ENCODE measurements around the gene ZBED6. TPM values are rescaled to one million over a fixed set of nuclear protein-coding genes. Genes with fewer than 3 reads are reported as not detected.
"Not testable (repeated sequence)": the region's sequence is repeated elsewhere in the genome, so short reads cannot be mapped to it uniquely, and the experiment has no call there.

Gene ZBED6
- total and polyA plus RNA-seq, 9 of the 15 experiments (the other 6 are each of a cell fraction or from before 2014, with no cell fraction given): 0.21 to 16.6 (median 5.0) TPM

- TF ChIP-seq ZBTB33 (CRISPR knock-in tag; IDR thresholded peaks at IDR 0.05) (no peak), OTX1 (CRISPR knock-in tag; IDR thresholded peaks at IDR 0.05) (no peak), ZNF431 (CRISPR knock-in tag; IDR thresholded peaks at IDR 0.05) (no peak), DMBX1 (CRISPR knock-in tag; IDR thresholded peaks at IDR 0.05; ENCODE audit: borderline replicate concordance) (no peak), CBFA2T2 (conservative IDR thresholded peaks at IDR 0.05) (no peak), ILK (tag; IDR thresholded peaks at IDR 0.05; ENCODE audit: borderline replicate concordance, low read depth) (no peak), IFI16 (CRISPR knock-in tag; IDR thresholded peaks at IDR 0.05) (no peak), SREBF1 (IDR thresholded peaks at IDR 0.05; ENCODE audit: borderline replicate concordance, low read depth, low read length) (no peak), SMARCA5 (IDR thresholded peaks at IDR 0.05) (no peak)
Observed at GRCh38 chr1:203791498-203791897, 3.9 kb upstream of the ZBED6 start (continued).

DNA sequence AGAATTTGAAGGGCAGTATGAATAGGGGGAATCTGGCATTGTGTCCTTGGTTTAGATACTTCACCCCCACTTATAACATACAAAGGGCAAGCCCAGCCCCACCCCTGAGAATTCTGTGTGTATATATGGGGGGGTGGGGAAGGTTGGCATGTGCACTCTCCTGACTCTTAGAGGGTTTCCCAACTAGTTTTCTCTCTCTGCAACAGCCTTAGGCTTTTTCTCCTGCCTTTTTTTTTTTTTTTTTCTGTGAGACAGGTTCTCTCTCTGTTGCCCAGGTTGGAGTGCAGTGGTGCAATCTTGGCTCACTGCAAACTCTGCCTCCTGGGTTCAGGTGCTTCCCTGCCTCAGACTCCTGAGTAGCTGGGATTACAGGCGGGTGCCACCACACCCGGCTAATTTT lies 2.9 kb upstream of the ZBED6 start:
- intact Hi-C loops (cut with micrococcal nuclease): no loop called here
- no peak for DNase-seq (ENCODE audit: extremely low read depth in 1 of 4, low spot score in 3 of 4)
- ChIA-PET CTCF (ENCODE audit: low intra/inter-chr PET ratio) (no interaction called here), POLR2A (interaction anchor here (1.0 to 1.5 kb wide), 3 partner anchors 8 to 11 kb away, joined by 3 to 5 read pairs (median 4); no protein-coding TSS in a partner anchor)
- BruUV-seq (replicated peaks): no TSS peak
- in situ Hi-C loops (cut with MboI): no loop called here
- H3K4me3 ChIP-seq: no peak overlapping the region
- H3K9me3 ChIP-seq (replicated peaks; ENCODE audit: control insufficient read depth, insufficient read depth, low read depth, low read length): no peaks in the 10 kb centered on the region
- H3K9me1 ChIP-seq (ENCODE audit: control insufficient read depth, insufficient read depth, low read length): no peaks in the 10 kb centered on the region
- H2AFZ ChIP-seq (ENCODE audit: low read depth, low read length): no peak overlapping the region
- H4K20me1 ChIP-seq (replicated peaks; ENCODE audit: control insufficient read depth, insufficient read depth, low read length): no peaks in the 10 kb centered on the region
- no peak overlapping the region for H3K27ac ChIP-seq (ENCODE audit: extremely low read depth, low read depth, low read length)
- WGBS (ENCODE audit: insufficient coverage, low coverage, missing lambda C conversion rate): 74% methylated on average over 2 of the region's 2 CpGs
- peaks cover 16% of the 10 kb centered on the region for H3K79me2 ChIP-seq (ENCODE audit: control insufficient read depth, insufficient read depth, low read length)
- H3K27me3 ChIP-seq (ENCODE audit: control insufficient read depth in 2 of 2, insufficient read depth in 2 of 2, low read length in 2 of 2): no peaks in the 10 kb centered on the region
- no peak overlapping the region for H3K4me2 ChIP-seq (ENCODE audit: insufficient read depth, low read length)
- ATAC-seq: no peak
- no peak overlapping the region for H3K9ac ChIP-seq (ENCODE audit: insufficient read depth in 1 of 2, low read depth in 2 of 2, low read length in 2 of 2)
- H3K4me1 ChIP-seq (replicated peaks in 1 of 2; ENCODE audit: control insufficient read depth in 2 of 2, insufficient read depth in 2 of 2, low read length in 2 of 2): peaks cover 2 to 14% of the 10 kb centered on the region in 2 experiments; a peak in 4 of 5 replicates
- H3K36me3 ChIP-seq (ENCODE audit: control insufficient read depth, insufficient read depth, low read length): peaks cover 15% of the 10 kb centered on the region
- TF ChIP-seq FUS (optimal IDR thresholded peaks at IDR 0.05; ENCODE audit: low read depth, low read length): no peak
- no peak for TF ChIP-seq KDM1A (IDR thresholded peaks at IDR 0.05)
- FAIRE-seq: no peak

DNA sequence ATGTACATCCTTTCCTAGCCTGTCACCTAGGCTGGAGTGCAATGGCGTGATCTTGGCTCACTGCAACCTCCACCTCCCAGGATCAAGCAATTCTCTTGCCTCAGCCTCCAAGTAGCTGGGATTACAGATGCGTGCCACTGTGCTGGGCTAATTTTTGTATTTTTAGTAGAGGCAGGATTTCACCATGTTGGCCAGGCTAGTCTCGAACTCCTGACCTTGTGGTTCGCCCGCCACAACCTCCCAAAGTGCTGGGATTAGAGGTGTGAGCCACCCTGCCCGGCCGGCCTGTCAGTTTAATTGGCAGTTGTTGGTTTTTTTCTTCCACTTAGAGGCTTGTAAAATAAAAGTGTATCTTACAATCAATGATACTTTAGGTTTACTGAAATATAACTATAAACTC lies 1.9 kb upstream of the ZBED6 start:
- BruUV-seq (replicated peaks); intact Hi-C loops (cut with micrococcal nuclease); H3K27ac ChIP-seq (ENCODE audit: extremely low read depth, low read depth, low read length); in situ Hi-C loops (cut with MboI); ATAC-seq; CTCF ChIA-PET (ENCODE audit: low intra/inter-chr PET ratio); H4K20me1 ChIP-seq (replicated peaks; ENCODE audit: control insufficient read depth, insufficient read depth, low read length); H3K9me1 ChIP-seq (ENCODE audit: control insufficient read depth, insufficient read depth, low read length); H3K27me3 ChIP-seq (ENCODE audit: control insufficient read depth in 2 of 2, insufficient read depth in 2 of 2, low read length in 2 of 2); FAIRE-seq; DNase-seq (ENCODE audit: extremely low read depth in 1 of 4, low spot score in 3 of 4); H3K4me2 ChIP-seq (ENCODE audit: insufficient read depth, low read length); H3K9me3 ChIP-seq (replicated peaks; ENCODE audit: control insufficient read depth, insufficient read depth, low read depth, low read length); H2AFZ ChIP-seq (ENCODE audit: low read depth, low read length); H3K9ac ChIP-seq (ENCODE audit: insufficient read depth in 1 of 2, low read depth in 2 of 2, low read length in 2 of 2); H3K4me3 ChIP-seq: not testable (repeated sequence)
- 90% methylated on average over 7 of the region's 7 CpGs for WGBS (ENCODE audit: insufficient coverage, low coverage, missing lambda C conversion rate)
- POLR2A ChIA-PET: interaction anchor here (1.0 to 1.5 kb wide), 2 partner anchors 12 to 14 kb away, joined by 3 read pairs; no protein-coding TSS in a partner anchor
- H3K79me2 ChIP-seq (ENCODE audit: control insufficient read depth, insufficient read depth, low read length): peaks cover 27% of the 10 kb centered on the region
- peaks cover 2 to 24% of the 10 kb centered on the region in 2 experiments; a peak in 4 of 5 replicates for H3K4me1 ChIP-seq (replicated peaks in 1 of 2; ENCODE audit: control insufficient read depth in 2 of 2, insufficient read depth in 2 of 2, low read length in 2 of 2)
- H3K36me3 ChIP-seq (ENCODE audit: control insufficient read depth, insufficient read depth, low read length): peaks cover 26% of the 10 kb centered on the region

Measured in K562 (cell line).